Esophagus muscularis mucosa (tissue), 4 donors: ENCODE data around the gene TMEM222. TPM values are rescaled to one million over a fixed set of nuclear protein-coding genes. Genes with fewer than 3 reads are reported as not detected.

ENCODE experiments used
- DNase-seq: peaks from one replicate; pipeline ENCODE4 v3.0.0-alpha.2; 2017; ENCODE audit errors: extremely low spot score
- H3K27ac ChIP-seq, 4 donors: fragments of 200-600 bp; sonication (generic); replicated peaks in 1 of 4; 1 replicate in 3 of 4; 2 replicates in 1 of 4; pipeline ENCODE4 v1.5.1; 2016 to 2019; ENCODE audit warnings: mild to moderate bottlenecking in 1 of 4
- H3K27me3 ChIP-seq, 4 donors: fragments of 200-600 bp; sonication (generic); one replicate each; pipeline versions ENCODE4 v1.5.1 to v1.6.0; 2016 to 2019
- H3K36me3 ChIP-seq, 4 donors: fragments of 200-600 bp; sonication (generic); one replicate each; pipeline ENCODE4 v1.5.1; 2016 to 2019
- H3K4me1 ChIP-seq, 4 donors: fragments of 200-600 bp; sonication (generic); one replicate each; pipeline ENCODE4 v1.5.1; 2016 to 2019
- H3K4me3 ChIP-seq, 4 donors: fragments of 200-600 bp; sonication (generic); 1 replicate in 2 of 4; 2 replicates in 2 of 4; pipeline ENCODE4 v1.5.1; 2016 to 2019; ENCODE audit warnings: mild to moderate bottlenecking in 4 of 4, moderate library complexity in 1 of 4
- H3K9me3 ChIP-seq, 4 donors: fragments of 200-600 bp; sonication (generic); 1 replicate in 3 of 4; 2 replicates in 1 of 4; pipeline ENCODE4 v1.5.1; 2016 to 2019
- EP300 ChIP-seq: sonication (generic); formaldehyde crosslinking; IDR thresholded peaks from one replicate; pipeline ENCODE4 v1.6.1; 2017; ENCODE audit warnings: antibody characterized with exemption
- POLR2A ChIP-seq: fragments of 450-650 bp; IDR thresholded peaks from one replicate; pipeline ENCODE4 v1.6.1; 2017; ENCODE audit warnings: antibody characterized with exemption, moderate library complexity, mild to moderate bottlenecking, low read depth
- POLR2AphosphoS5 ChIP-seq, 2 donors: sonication (generic); formaldehyde crosslinking; IDR thresholded peaks; one replicate each; pipeline ENCODE4 v1.6.1; 2017; ENCODE audit warnings: antibody characterized with exemption in 2 of 2
- WGBS: methylation state at CpG from one replicate; pipeline ENCODE4 v1.1.5; 2018; 5-methylcytosine and 5-hydroxymethylcytosine counted together
- intact Hi-C: fragments of 100-400 bp; cut with DNase I; formaldehyde crosslinking; loops from one replicate; pipeline ENCODE4 v1.15.1; 2023
- total RNA-seq, 4 donors: library from RNA; depleted of rRNA; stranded (reverse); fragments of >200 nt; gene quantifications; one replicate each; pipeline versions ENCODE4 v1.1.0 to v1.2.1, GENCODE V29; 2016
- TF ChIP-seq, protein P1 (sequence below), 3 experiments: fragments of 200-600 bp in 2 of 3; fragments of 450-650 bp in 1 of 3; sonication (generic) in 2 of 3; IDR thresholded peaks; one replicate each; pipeline ENCODE4 v1.5.1; 2017 to 2019; ENCODE audit warnings: antibody characterized with exemption in 3 of 3, mild to moderate bottlenecking in 2 of 3, moderate library complexity in 1 of 3

TMEM222 gene
- total RNA-seq, 4 donors from 2014 or later: 23.3 to 35.3 (median 31.8) TPM

DNA sequence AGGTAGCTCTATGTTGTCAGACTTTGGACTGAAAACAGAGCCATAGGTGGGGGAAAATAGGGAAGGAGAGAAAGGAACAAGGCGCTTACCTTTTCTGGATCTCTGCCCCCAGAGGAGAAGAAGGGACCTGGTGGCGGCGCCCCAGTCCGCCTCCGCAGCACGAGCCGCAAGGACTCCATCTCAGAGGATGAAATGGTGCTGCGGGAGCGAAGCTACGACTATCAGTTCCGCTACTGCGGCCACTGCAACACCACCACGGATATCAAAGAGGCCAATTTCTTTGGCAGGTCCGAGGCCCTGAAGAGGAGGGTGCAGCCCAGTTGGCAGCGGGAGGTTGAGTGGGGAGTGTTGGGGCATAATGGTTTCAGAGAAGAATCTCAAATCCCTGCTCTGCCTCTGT, 18.5 kb upstream of the TMEM222 start:
- no peaks in the 10 kb centered on the region for H3K27me3 ChIP-seq
- H3K36me3 ChIP-seq: peaks cover 23 to 82% (median 73%) of the 10 kb centered on the region in 4 donors
- H3K4me1 ChIP-seq: peaks cover 26 to 32% (median 30%) of the 10 kb centered on the region in 4 donors
- H3K9me3 ChIP-seq: no peaks in the 10 kb centered on the region
- DNase-seq: no peak
- no peak overlapping the region for H3K27ac ChIP-seq
- WGBS: 87% methylated on average over 15 of the region's 15 CpGs
- no peak for TF ChIP-seq POLR2A
- TF ChIP-seq, protein P1, sequence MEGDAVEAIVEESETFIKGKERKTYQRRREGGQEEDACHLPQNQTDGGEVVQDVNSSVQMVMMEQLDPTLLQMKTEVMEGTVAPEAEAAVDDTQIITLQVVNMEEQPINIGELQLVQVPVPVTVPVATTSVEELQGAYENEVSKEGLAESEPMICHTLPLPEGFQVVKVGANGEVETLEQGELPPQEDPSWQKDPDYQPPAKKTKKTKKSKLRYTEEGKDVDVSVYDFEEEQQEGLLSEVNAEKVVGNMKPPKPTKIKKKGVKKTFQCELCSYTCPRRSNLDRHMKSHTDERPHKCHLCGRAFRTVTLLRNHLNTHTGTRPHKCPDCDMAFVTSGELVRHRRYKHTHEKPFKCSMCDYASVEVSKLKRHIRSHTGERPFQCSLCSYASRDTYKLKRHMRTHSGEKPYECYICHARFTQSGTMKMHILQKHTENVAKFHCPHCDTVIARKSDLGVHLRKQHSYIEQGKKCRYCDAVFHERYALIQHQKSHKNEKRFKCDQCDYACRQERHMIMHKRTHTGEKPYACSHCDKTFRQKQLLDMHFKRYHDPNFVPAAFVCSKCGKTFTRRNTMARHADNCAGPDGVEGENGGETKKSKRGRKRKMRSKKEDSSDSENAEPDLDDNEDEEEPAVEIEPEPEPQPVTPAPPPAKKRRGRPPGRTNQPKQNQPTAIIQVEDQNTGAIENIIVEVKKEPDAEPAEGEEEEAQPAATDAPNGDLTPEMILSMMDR (IDR thresholded peaks at IDR 0.05): no peak
- TF ChIP-seq EP300: no peak
- no peak for TF ChIP-seq POLR2AphosphoS5 (IDR thresholded peaks at IDR 0.05)
- H3K4me3 ChIP-seq: no peak overlapping the region
- intact Hi-C loops: loop anchor here (5.0 kb wide), 1 partner anchor 304 kb away; no protein-coding TSS in a partner anchor

DNA sequence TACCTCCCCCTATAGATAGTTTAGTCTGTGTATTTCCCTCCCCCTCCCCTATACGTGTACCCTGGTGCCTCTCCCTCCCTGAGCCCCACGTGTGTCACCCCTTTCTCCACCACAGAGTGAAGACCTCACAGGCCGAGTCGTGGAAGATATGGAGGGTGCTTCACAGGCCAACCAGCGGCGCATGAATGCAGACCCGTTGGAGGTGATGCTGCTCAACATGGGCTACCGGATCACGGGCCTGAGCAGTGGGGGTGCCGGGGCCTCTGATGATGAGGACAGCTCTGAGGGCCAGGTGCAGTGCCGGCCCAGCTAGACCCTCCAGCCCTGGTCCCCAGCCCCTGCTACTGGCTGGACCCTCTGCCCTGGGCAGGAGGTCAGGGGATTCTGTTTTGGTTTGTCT, 15.9 kb upstream of the TMEM222 start:
- intact Hi-C loops: no loop called here
- WGBS: 83% methylated on average over 11 of the region's 11 CpGs
- H3K27me3 ChIP-seq: no peaks in the 10 kb centered on the region
- no peak overlapping the region for H3K4me3 ChIP-seq
- H3K9me3 ChIP-seq: no peaks in the 10 kb centered on the region
- H3K27ac ChIP-seq: no peak overlapping the region
- H3K36me3 ChIP-seq: peaks cover 24 to 80% (median 65%) of the 10 kb centered on the region in 4 donors
- TF ChIP-seq, protein P1 (IDR thresholded peaks at IDR 0.05): no peak
- TF ChIP-seq POLR2A (no peak), POLR2AphosphoS5 (IDR thresholded peaks at IDR 0.05) (no peak), EP300 (no peak)
- no peak for DNase-seq
- H3K4me1 ChIP-seq: peaks cover under 1 to 6% (median 4%) of the 10 kb centered on the region in 4 donors

DNA sequence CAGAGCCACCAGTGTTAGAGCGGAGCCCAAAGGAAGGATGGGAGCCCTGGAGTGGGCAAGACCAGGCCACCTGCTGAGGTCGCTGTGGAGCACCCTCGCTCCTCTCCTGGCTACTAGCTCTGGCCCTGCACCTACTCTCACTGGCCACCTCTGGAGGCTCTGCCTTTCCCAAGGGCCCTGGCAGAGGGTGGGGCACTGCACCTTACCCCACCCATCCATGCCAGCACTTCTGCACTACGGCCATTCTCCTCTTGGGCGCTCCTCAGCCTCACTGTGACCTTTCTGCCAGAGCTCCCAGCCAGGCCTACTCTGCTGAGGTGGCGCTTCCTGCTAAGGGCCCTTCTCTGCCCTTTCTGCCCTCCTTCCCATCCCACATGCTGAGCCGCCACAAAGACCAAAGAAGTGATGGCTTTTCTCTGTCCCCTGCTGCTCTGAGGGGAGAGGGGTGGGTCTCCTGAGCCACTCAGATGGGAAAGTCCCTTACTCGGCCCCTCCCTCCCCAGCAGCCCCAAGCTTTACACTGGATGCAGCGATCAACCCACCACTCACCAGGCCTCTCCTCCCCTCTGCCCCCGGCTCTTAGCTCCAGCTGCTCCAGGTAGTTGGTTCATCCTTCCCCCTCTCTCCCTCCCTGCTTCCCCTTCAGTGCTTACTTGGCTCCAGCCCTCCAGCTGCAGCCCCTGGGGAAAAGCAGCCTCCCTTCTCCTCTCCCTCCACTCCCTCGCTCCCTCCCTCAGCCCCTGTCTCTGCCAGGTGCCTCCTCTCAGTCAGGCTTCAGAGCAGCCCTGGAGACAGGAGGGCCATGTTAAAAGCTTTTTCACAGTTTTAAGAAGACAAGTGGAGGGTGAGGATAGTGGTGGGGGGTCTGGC, 14.8 kb upstream of the TMEM222 start:
- H3K27ac ChIP-seq: no peak overlapping the region
- 79% methylated on average over 11 of the region's 11 CpGs for WGBS
- no peaks in the 10 kb centered on the region for H3K27me3 ChIP-seq
- TF ChIP-seq POLR2A: no peak
- no peak for TF ChIP-seq EP300
- TF ChIP-seq POLR2AphosphoS5 (IDR thresholded peaks at IDR 0.05): no peak
- TF ChIP-seq, protein P1 (IDR thresholded peaks at IDR 0.05): no peak
- DNase-seq: no peak
- H3K4me3 ChIP-seq: no peak overlapping the region
- no peaks in the 10 kb centered on the region for H3K4me1 ChIP-seq
- no peaks in the 10 kb centered on the region for H3K9me3 ChIP-seq
- peaks cover 23 to 75% (median 59%) of the 10 kb centered on the region in 4 donors for H3K36me3 ChIP-seq
- intact Hi-C loops: no loop called here

DNA sequence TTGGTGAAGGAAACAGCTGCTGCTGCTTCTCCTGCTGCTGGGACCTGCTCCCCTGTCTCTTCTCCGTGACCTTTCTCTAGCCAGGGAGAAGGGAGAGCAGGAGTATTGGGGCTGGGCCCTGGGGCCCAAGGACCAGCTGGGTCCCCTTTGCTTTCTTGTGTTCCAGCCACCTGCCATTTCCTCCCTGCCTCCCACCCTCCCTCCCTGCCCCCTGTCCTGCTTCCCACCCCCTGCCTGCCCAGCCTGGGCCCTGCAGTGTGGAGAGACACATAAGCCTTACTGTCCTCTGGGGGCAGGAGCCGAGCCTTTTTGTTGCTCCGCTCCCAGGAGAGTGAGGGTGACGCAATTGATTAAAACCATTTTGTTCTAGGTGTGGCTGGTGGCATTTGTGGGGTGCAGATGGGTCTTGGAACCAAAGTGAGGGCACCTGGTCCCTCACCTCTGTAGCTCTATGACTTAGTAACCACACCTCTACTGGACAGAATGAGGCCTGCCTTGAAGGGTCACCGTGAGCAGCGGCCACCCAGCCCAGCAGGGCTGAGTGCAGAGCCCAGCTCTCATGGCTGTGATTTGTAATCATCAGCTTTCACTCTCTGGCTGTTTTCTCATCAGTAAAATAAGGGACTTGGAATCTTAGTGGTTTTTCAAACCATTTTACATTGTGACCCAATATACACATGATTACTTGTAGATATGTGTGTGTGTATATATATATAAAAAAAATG, 13.9 kb upstream of the TMEM222 start:
- H3K4me3 ChIP-seq: no peak overlapping the region
- intact Hi-C loops: no loop called here
- no peak overlapping the region for H3K27ac ChIP-seq
- H3K27me3 ChIP-seq: no peaks in the 10 kb centered on the region
- no peak for DNase-seq
- H3K9me3 ChIP-seq: no peaks in the 10 kb centered on the region
- WGBS: 88% methylated on average over 6 of the region's 6 CpGs
- no peak for TF ChIP-seq EP300
- no peak for TF ChIP-seq POLR2AphosphoS5 (IDR thresholded peaks at IDR 0.05)
- no peaks in the 10 kb centered on the region for H3K4me1 ChIP-seq
- peaks cover 23 to 66% (median 50%) of the 10 kb centered on the region in 4 donors for H3K36me3 ChIP-seq

DNA sequence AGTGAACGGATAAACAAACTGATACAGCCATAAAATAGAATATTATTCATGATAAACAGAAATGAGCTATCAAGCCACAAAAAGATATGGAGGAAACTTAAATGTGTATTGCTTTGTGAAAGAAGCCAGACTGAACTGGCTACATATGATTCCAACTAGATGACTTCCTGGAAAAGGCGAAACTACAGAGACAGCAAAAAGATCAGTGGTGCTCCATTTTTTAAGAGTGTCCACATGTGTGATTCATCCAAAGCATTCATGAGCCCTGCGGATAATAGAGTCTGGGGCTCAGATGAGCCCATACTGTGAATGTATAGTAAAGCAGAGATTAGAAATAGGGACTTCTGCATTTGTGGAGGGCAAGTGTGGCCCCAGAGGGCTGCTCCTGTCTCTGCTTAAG, 7.8 kb upstream of the TMEM222 start:
- peaks cover 0 to 16% (median 7%) of the 10 kb centered on the region in 4 donors for H3K36me3 ChIP-seq
- TF ChIP-seq POLR2A (no peak), EP300 (no peak)
- TF ChIP-seq, protein P1 (IDR thresholded peaks at IDR 0.05): no peak
- WGBS: 84% methylated on average over 3 of the region's 3 CpGs

More for the DNA sequence above, 7.8 kb upstream of the TMEM222 start:
- intact Hi-C loops: no loop called here
- DNase-seq: no peak
- H3K4me1 ChIP-seq: no peaks in the 10 kb centered on the region
- no peaks in the 10 kb centered on the region for H3K27me3 ChIP-seq
- H3K9me3 ChIP-seq: no peaks in the 10 kb centered on the region
- H3K27ac ChIP-seq: no peak overlapping the region
- H3K4me3 ChIP-seq: no peak overlapping the region
